SW 1271 (cell line): ENCODE results near the gene STEAP2.
"Not testable (repeated sequence)": the region's sequence is repeated elsewhere in the genome, so short reads cannot be mapped to it uniquely, and the experiment has no call there.

Source experiments
- DNase-seq, 2 experiments: peaks; one replicate each; lab custom pipeline; 2025; lab: John Stamatoyannopoulos, UW

STEAP2 gene

GRCh38 chr7:90233569-90233968 lies 22.0 kb downstream of the STEAP2 start:
- DNase-seq: no peak

- DNase-seq: no peak
Measured at GRCh38 chr7:90236721-90237289, 25.3 kb downstream of the STEAP2 start.

- no peak for DNase-seq
Measured at GRCh38 chr7:90238022-90238421, 26.5 kb downstream of the STEAP2 start.

GRCh38 chr7:90238583-90238982 lies 27.0 kb downstream of the STEAP2 start:
- DNase-seq: no peak

GRCh38 chr7:90239050-90239449 lies 27.5 kb downstream of the STEAP2 start:
- DNase-seq: no peak

GRCh38 chr7:90239625-90240228 lies 28.2 kb downstream of the STEAP2 start:
- no peak for DNase-seq

- DNase-seq: no peak
Measured at GRCh38 chr7:90242369-90243168, 31.0 kb downstream of the STEAP2 start.

GRCh38 chr7:90243556-90243955 lies 32.0 kb downstream of the STEAP2 start:
- no peak for DNase-seq

- DNase-seq: no peak
Measured at GRCh38 chr7:90244565-90244908, 33.0 kb downstream of the STEAP2 start.

- DNase-seq: peak; percentile 42 to 82
Measured at GRCh38 chr7:90244909-90245851, 33.6 kb downstream of the STEAP2 start, which contains the start of gene CFAP69. CFAP69 (plus strand) TSS chr7:90245174; CDS start chr7:90245425, 251 bp downstream.

- DNase-seq: no peak
Measured at GRCh38 chr7:90246171-90246570, 34.6 kb downstream of the STEAP2 start.

- DNase-seq: no peak
Measured at GRCh38 chr7:90248706-90249105, 37.2 kb downstream of the STEAP2 start.

GRCh38 chr7:90250601-90251303 lies 39.2 kb downstream of the STEAP2 start:
- no peak for DNase-seq

- no peak for DNase-seq
Measured at GRCh38 chr7:90251304-90251635, 39.7 kb downstream of the STEAP2 start.

GRCh38 chr7:90256011-90256410 lies 44.5 kb downstream of the STEAP2 start:
- not testable (repeated sequence) for DNase-seq

- no peak for DNase-seq
Measured at GRCh38 chr7:90256778-90257177, 45.2 kb downstream of the STEAP2 start.

GRCh38 chr7:90261441-90261840 lies 49.9 kb downstream of the STEAP2 start:
- DNase-seq: no peak

- DNase-seq: peak in 1 of 2 experiments; percentile 59
Measured at GRCh38 chr7:90262438-90262837, 50.9 kb downstream of the STEAP2 start.

GRCh38 chr7:90266808-90267207 lies 55.3 kb downstream of the STEAP2 start:
- DNase-seq: no peak

- DNase-seq: no peak
Measured at GRCh38 chr7:90267263-90267858, 55.8 kb downstream of the STEAP2 start.

GRCh38 chr7:90269163-90269562 lies 57.6 kb downstream of the STEAP2 start:
- DNase-seq: no peak
